Breast epithelium (tissue), 4 donors: Measurements from ENCODE around the gene CPLANE2. TPM values are rescaled to one million over a fixed set of nuclear protein-coding genes. Genes with fewer than 3 reads are reported as not detected.

Experiments used
- DNase-seq, 2 donors: peaks; one replicate each; pipeline ENCODE4 v3.0.0-alpha.2; 2019; ENCODE audit warnings: low spot score in 2 of 2
- H3K27ac ChIP-seq, 2 donors: fragments of 200-600 bp; sonication (generic) in 1 of 2; one replicate each; pipeline ENCODE4 v1.5.1; 2016 to 2019; ENCODE audit warnings: mild to moderate bottlenecking in 1 of 2
- H3K27me3 ChIP-seq, 2 donors: fragments of 200-600 bp; sonication (generic) in 1 of 2; one replicate each; pipeline versions ENCODE4 v1.5.1 to v1.6.0; 2017 to 2019; ENCODE audit warnings: control low read depth in 1 of 2, mild to moderate bottlenecking in 1 of 2
- H3K36me3 ChIP-seq: fragments of 200-600 bp; one replicate; pipeline ENCODE4 v1.5.1; 2019
- H3K4me1 ChIP-seq, 2 donors: fragments of 200-600 bp; sonication (generic); one replicate each; pipeline ENCODE4 v1.5.1; 2016 to 2019; ENCODE audit warnings: control low read depth in 1 of 2
- H3K4me3 ChIP-seq, 3 donors: fragments of 200-600 bp; sonication (generic); 1 replicate in 2 of 3; 2 replicates in 1 of 3; pipeline ENCODE4 v1.5.1; 2016 to 2019; ENCODE audit warnings: mild to moderate bottlenecking in 3 of 3, moderate library complexity in 2 of 3
- H3K9me3 ChIP-seq, 2 donors: fragments of 200-600 bp; sonication (generic) in 1 of 2; one replicate each; pipeline ENCODE4 v1.5.1; 2016 to 2019; ENCODE audit warnings: control low read depth in 1 of 2
- POLR2A ChIP-seq: fragments of 450-650 bp; IDR thresholded peaks from one replicate; pipeline ENCODE4 v1.6.1; 2016; ENCODE audit warnings: antibody characterized with exemption, mild to moderate bottlenecking, moderate library complexity
- POLR2AphosphoS5 ChIP-seq, 3 donors: sonication (generic); formaldehyde crosslinking; IDR thresholded peaks; one replicate each; pipeline ENCODE4 v1.6.1; 2017; ENCODE audit warnings: antibody characterized with exemption in 3 of 3
- intact Hi-C: fragments of 100-400 bp; cut with DNase I; formaldehyde crosslinking; loops from one replicate; pipeline ENCODE4 v1.15.1; 2023; ENCODE audit warnings: low total_unique reads
- total RNA-seq, 3 donors: library from RNA; depleted of rRNA; stranded (reverse); fragments of >200 nt; gene quantifications; one replicate each; pipeline ENCODE4 v1.1.0, GENCODE V29; 2016
- TF ChIP-seq, protein P1 (sequence below), 3 donors: fragments of 450-650 bp; IDR thresholded peaks; one replicate each; pipeline ENCODE4 v1.5.1; 2016 to 2017; ENCODE audit warnings: antibody characterized with exemption in 3 of 3, mild to moderate bottlenecking in 3 of 3, moderate library complexity in 3 of 3

CPLANE2 gene
- total RNA-seq, 3 donors from 2014 or later = 4.3 to 9.5 (median 8.2) TPM

DNA sequence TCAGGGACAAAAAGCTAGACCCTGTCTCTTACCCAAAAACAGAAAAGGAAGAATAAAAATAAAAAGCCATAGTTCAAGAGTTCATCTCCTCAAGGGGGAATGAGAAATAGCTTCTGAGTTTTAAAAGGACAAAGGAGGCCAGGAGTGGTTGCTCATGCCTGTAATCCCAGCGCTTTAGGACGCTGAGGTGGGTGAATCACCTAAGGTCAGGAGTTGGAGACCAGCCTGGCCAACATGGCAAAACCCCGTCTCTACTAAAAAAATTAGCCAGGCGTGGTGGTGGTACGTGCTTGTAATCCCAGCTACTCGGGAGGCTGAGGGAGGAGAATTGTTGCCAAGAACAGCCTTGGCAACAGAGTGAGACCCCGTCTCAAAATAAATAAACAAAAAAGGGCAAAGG, 38.6 kb upstream of the CPLANE2 start:
- no peak overlapping the region for H3K4me3 ChIP-seq
- H3K9me3 ChIP-seq = no peaks in the 10 kb centered on the region
- DNase-seq = no peak
- H3K36me3 ChIP-seq = no peaks in the 10 kb centered on the region
- intact Hi-C loops = no loop called here
- no peaks in the 10 kb centered on the region for H3K4me1 ChIP-seq
- no peak for TF ChIP-seq POLR2AphosphoS5 (IDR thresholded peaks at IDR 0.05)
- no peak for TF ChIP-seq POLR2A
- TF ChIP-seq, protein P1, sequence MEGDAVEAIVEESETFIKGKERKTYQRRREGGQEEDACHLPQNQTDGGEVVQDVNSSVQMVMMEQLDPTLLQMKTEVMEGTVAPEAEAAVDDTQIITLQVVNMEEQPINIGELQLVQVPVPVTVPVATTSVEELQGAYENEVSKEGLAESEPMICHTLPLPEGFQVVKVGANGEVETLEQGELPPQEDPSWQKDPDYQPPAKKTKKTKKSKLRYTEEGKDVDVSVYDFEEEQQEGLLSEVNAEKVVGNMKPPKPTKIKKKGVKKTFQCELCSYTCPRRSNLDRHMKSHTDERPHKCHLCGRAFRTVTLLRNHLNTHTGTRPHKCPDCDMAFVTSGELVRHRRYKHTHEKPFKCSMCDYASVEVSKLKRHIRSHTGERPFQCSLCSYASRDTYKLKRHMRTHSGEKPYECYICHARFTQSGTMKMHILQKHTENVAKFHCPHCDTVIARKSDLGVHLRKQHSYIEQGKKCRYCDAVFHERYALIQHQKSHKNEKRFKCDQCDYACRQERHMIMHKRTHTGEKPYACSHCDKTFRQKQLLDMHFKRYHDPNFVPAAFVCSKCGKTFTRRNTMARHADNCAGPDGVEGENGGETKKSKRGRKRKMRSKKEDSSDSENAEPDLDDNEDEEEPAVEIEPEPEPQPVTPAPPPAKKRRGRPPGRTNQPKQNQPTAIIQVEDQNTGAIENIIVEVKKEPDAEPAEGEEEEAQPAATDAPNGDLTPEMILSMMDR (IDR thresholded peaks at IDR 0.05) = no peak
- no peaks in the 10 kb centered on the region for H3K27me3 ChIP-seq
- no peak overlapping the region for H3K27ac ChIP-seq

DNA sequence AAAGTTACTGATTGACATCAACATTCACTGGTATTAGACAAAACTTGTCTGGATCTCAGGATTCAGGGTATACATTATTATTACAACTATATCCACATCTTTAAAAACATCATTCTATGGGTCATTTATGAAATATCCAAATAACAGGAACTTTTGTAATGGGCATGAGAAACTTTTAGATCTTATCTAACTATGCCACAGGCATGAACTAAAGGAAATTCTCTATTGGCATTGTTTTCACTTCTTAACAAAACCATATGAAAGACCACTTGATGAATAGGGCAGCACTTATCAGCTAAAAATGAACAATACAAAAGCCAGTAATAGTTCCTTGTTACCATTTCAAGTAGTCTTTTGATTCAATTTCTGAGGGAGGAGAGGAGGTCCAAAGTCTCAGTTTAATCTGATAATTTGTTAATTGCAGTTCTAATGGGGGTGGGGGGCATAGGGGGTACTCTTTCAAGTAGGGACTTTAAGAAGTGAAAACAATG, 30.8 kb upstream of the CPLANE2 start:
- Histone ChIP-seq H3K9me3 (no peaks in the 10 kb centered on the region), H3K4me1 (peaks cover 0 to 3% of the 10 kb centered on the region in 2 donors), H3K27ac (no peak overlapping the region), H3K27me3 (no peaks in the 10 kb centered on the region), H3K4me3 (no peak overlapping the region), H3K36me3 (no peaks in the 10 kb centered on the region)
- DNase-seq = no peak
- intact Hi-C loops = no loop called here
- no peak for TF ChIP-seq POLR2AphosphoS5 (IDR thresholded peaks at IDR 0.05)
- TF ChIP-seq, protein P1 (IDR thresholded peaks at IDR 0.05) = no peak
- TF ChIP-seq POLR2A = no peak

GRCh38 chr1:16266411-16267118, 29.6 kb upstream of the CPLANE2 start:
- no peak for DNase-seq
- H3K27me3 ChIP-seq = no peaks in the 10 kb centered on the region
- no peaks in the 10 kb centered on the region for H3K36me3 ChIP-seq
- no peaks in the 10 kb centered on the region for H3K9me3 ChIP-seq
- intact Hi-C loops = no loop called here
- H3K4me1 ChIP-seq = peaks cover 0 to 3% of the 10 kb centered on the region in 2 donors
- no peak overlapping the region for H3K27ac ChIP-seq
- TF ChIP-seq, protein P1 (IDR thresholded peaks at IDR 0.05) = no peak
- TF ChIP-seq POLR2A (no peak), POLR2AphosphoS5 (IDR thresholded peaks at IDR 0.05) (no peak)
- no peak overlapping the region for H3K4me3 ChIP-seq

DNA sequence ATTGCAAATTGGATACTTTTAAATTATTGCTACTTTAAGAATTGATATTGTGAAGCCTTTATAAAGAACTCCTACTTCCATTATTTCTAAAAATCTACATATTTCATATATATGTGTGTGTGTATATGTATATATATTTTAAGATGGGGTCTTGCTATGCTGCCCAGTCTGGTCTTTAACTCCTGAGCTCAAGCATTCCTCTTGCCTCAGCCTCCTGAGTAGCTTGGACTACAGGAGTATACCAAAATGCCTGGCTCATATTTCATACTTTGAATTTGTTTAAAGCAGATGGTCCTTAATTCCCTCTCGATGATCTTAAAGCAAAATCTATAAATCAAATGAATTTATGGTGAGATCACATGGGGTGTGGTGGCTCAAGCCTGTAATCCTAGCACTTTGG, 25.1 kb upstream of the CPLANE2 start:
- Histone ChIP-seq H3K4me3 (no peak overlapping the region), H3K9me3 (no peaks in the 10 kb centered on the region), H3K27me3 (no peaks in the 10 kb centered on the region), H3K27ac (no peak overlapping the region), H3K4me1 (no peaks in the 10 kb centered on the region), H3K36me3 (no peaks in the 10 kb centered on the region)
- DNase-seq = no peak
- TF ChIP-seq POLR2AphosphoS5 (IDR thresholded peaks at IDR 0.05) (no peak), POLR2A (no peak)
- TF ChIP-seq, protein P1 (IDR thresholded peaks at IDR 0.05) = no peak
- intact Hi-C loops = no loop called here

DNA sequence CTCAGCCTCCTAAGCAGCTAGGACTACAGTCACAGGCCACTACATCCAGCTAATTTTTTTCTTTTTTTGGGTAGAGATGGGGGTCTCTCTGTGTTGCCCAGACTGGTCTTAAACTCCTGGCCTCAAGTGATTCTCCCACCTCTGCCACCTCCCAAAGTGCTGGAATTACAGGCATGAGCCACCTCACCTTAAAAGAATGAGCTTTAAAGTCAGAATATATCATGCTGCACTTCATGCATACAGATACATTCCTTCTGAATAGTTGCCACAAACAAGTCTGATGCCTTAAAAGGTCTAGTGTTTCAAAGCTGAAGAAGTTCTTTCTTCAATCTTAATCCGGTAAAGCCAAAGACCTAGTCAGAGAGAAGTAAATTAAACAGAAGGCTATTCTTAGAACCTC, 23.8 kb upstream of the CPLANE2 start:
- intact Hi-C loops = no loop called here
- Histone ChIP-seq H3K4me1 (no peaks in the 10 kb centered on the region), H3K27me3 (no peaks in the 10 kb centered on the region), H3K4me3 (no peak overlapping the region), H3K36me3 (no peaks in the 10 kb centered on the region), H3K9me3 (no peaks in the 10 kb centered on the region), H3K27ac (no peak overlapping the region)
- TF ChIP-seq, protein P1 (IDR thresholded peaks at IDR 0.05) = no peak
- TF ChIP-seq POLR2A = no peak
- no peak for TF ChIP-seq POLR2AphosphoS5 (IDR thresholded peaks at IDR 0.05)
- DNase-seq = no peak
